ENCODE data around the gene SLC4A5.

SLC4A5 gene

GRCh38 chr2:74384051-74384450 lies 40.8 kb upstream of the SLC4A5 start:
- Histone ChIP-seq H2AFZ (ENCODE audit: low read length) (no peak overlapping the region), H3K4me1 (ENCODE audit: control insufficient read depth in 2 of 2, insufficient read depth in 1 of 2, low read depth in 1 of 2, low read length in 2 of 2) (peaks cover 14 to 16% of the 10 kb centered on the region in 2 donors), H2BK12ac (ENCODE audit: low read length) (no peak overlapping the region), H3K27ac (replicated peaks; ENCODE audit: low read length) (no peak overlapping the region), H2BK15ac (ENCODE audit: low read length) (no peak overlapping the region), H2BK120ac (ENCODE audit: low read depth, low read length) (no peak overlapping the region), H3K9ac (ENCODE audit: low read depth, low read length, poor library complexity) (no peak overlapping the region), H2AK5ac (ENCODE audit: low read depth, low read length) (no peak overlapping the region), H3K18ac (ENCODE audit: low read length) (no peak overlapping the region), H3K27me3 (ENCODE audit: control insufficient read depth in 3 of 3, insufficient read depth in 3 of 3, low read depth in 1 of 3, low read length in 3 of 3) (no peaks in the 10 kb centered on the region), H4K8ac (ENCODE audit: low read depth, low read length) (no peak overlapping the region), H3K4me3 (ENCODE audit: low read length in 2 of 2) (no peak overlapping the region), H3K4ac (ENCODE audit: low read length) (no peak overlapping the region), H3K9me3 (replicated peaks in 1 of 2; ENCODE audit: control insufficient read depth in 2 of 2, insufficient read depth in 1 of 2, low read depth in 1 of 2, low read length in 2 of 2) (no peaks in the 10 kb centered on the region), H3K36me3 (replicated peaks in 1 of 2; ENCODE audit: control insufficient read depth in 2 of 2, insufficient read depth in 2 of 2, low read length in 2 of 2) (peaks cover 8 to 30% of the 10 kb centered on the region in 2 donors), H3K14ac (ENCODE audit: low read length) (no peak overlapping the region), H3K23ac (ENCODE audit: low read depth, low read length, poor library complexity) (no peak overlapping the region), H4K91ac (ENCODE audit: low read depth, low read length, poor library complexity) (no peak overlapping the region), H3K79me1 (ENCODE audit: low read depth, low read length) (peaks cover 8% of the 10 kb centered on the region), H2BK5ac (ENCODE audit: low read length) (no peak overlapping the region), H3K4me2 (ENCODE audit: insufficient read depth, low read length, poor library complexity, severe bottlenecking) (no peak overlapping the region)
- DNase-seq (ENCODE audit: low spot score), result no peak
- WGBS, 2 donors (ENCODE audit: extremely low coverage in 2 of 2, insufficient read length in 2 of 2, insufficient replicate concordance in 1 of 2), result no CpG with 5 or more reads among the region's 3 CpGs

- Histone ChIP-seq H3K27me3 (ENCODE audit: control insufficient read depth in 3 of 3, insufficient read depth in 3 of 3, low read depth in 1 of 3, low read length in 3 of 3) (no peaks in the 10 kb centered on the region), H3K4me2 (ENCODE audit: insufficient read depth, low read length, poor library complexity, severe bottlenecking) (no peak overlapping the region), H4K8ac (ENCODE audit: low read depth, low read length) (no peak overlapping the region), H3K14ac (ENCODE audit: low read length) (no peak overlapping the region), H2BK120ac (ENCODE audit: low read depth, low read length) (no peak overlapping the region), H3K27ac (replicated peaks; ENCODE audit: low read length) (no peak overlapping the region), H2BK15ac (ENCODE audit: low read length) (no peak overlapping the region), H3K9me3 (replicated peaks in 1 of 2; ENCODE audit: control insufficient read depth in 2 of 2, insufficient read depth in 1 of 2, low read depth in 1 of 2, low read length in 2 of 2) (no peaks in the 10 kb centered on the region), H3K79me1 (ENCODE audit: low read depth, low read length) (peaks cover 11% of the 10 kb centered on the region), H4K91ac (ENCODE audit: low read depth, low read length, poor library complexity) (no peak overlapping the region), H2AK5ac (ENCODE audit: low read depth, low read length) (no peak overlapping the region), H3K36me3 (replicated peaks in 1 of 2; ENCODE audit: control insufficient read depth in 2 of 2, insufficient read depth in 2 of 2, low read length in 2 of 2) (peaks cover 8 to 25% of the 10 kb centered on the region in 2 donors), H3K4me1 (ENCODE audit: control insufficient read depth in 2 of 2, insufficient read depth in 1 of 2, low read depth in 1 of 2, low read length in 2 of 2) (peaks cover 14 to 16% of the 10 kb centered on the region in 2 donors), H3K18ac (ENCODE audit: low read length) (no peak overlapping the region), H3K4ac (ENCODE audit: low read length) (no peak overlapping the region), H2BK5ac (ENCODE audit: low read length) (no peak overlapping the region), H3K23ac (ENCODE audit: low read depth, low read length, poor library complexity) (no peak overlapping the region), H3K9ac (ENCODE audit: low read depth, low read length, poor library complexity) (no peak overlapping the region), H3K4me3 (ENCODE audit: low read length in 2 of 2) (no peak overlapping the region), H2BK12ac (ENCODE audit: low read length) (no peak overlapping the region), H2AFZ (ENCODE audit: low read length) (no peak overlapping the region)
- WGBS, 2 donors (ENCODE audit: extremely low coverage in 2 of 2, insufficient read length in 2 of 2, insufficient replicate concordance in 1 of 2), result no CpG with 5 or more reads among the region's 1 CpG
- DNase-seq (ENCODE audit: low spot score), result no peak
These were observed 40.0 kb upstream of the SLC4A5 start for GRCh38 chr2:74383254-74383653.

GRCh38 chr2:74381751-74382150 lies 38.5 kb upstream of the SLC4A5 start:
- H2BK120ac ChIP-seq (ENCODE audit: low read depth, low read length), result no peak overlapping the region
- H2AFZ ChIP-seq (ENCODE audit: low read length), result no peak overlapping the region
- H2BK5ac ChIP-seq (ENCODE audit: low read length), result no peak overlapping the region
- no peaks in the 10 kb centered on the region for H3K9me3 ChIP-seq (replicated peaks in 1 of 2; ENCODE audit: control insufficient read depth in 2 of 2, insufficient read depth in 1 of 2, low read depth in 1 of 2, low read length in 2 of 2)
- H3K18ac ChIP-seq (ENCODE audit: low read length), result no peak overlapping the region
- no peak for DNase-seq (ENCODE audit: low spot score)
- no peak overlapping the region for H4K91ac ChIP-seq (ENCODE audit: low read depth, low read length, poor library complexity)
- H3K14ac ChIP-seq (ENCODE audit: low read length), result no peak overlapping the region
- H3K23ac ChIP-seq (ENCODE audit: low read depth, low read length, poor library complexity), result no peak overlapping the region
- H3K4me2 ChIP-seq (ENCODE audit: insufficient read depth, low read length, poor library complexity, severe bottlenecking), result no peak overlapping the region
- no peak overlapping the region for H3K4ac ChIP-seq (ENCODE audit: low read length)
- peaks cover 17 to 39% of the 10 kb centered on the region in 2 donors for H3K36me3 ChIP-seq (replicated peaks in 1 of 2; ENCODE audit: control insufficient read depth in 2 of 2, insufficient read depth in 2 of 2, low read length in 2 of 2)
- no CpG with 5 or more reads among the region's 3 CpGs for WGBS, 2 donors (ENCODE audit: extremely low coverage in 2 of 2, insufficient read length in 2 of 2, insufficient replicate concordance in 1 of 2)
- no peak overlapping the region for H2BK12ac ChIP-seq (ENCODE audit: low read length)
- H3K79me1 ChIP-seq (ENCODE audit: low read depth, low read length), result peaks cover 15% of the 10 kb centered on the region
- H2AK5ac ChIP-seq (ENCODE audit: low read depth, low read length), result no peak overlapping the region
- peaks cover 14 to 16% of the 10 kb centered on the region in 2 donors for H3K4me1 ChIP-seq (ENCODE audit: control insufficient read depth in 2 of 2, insufficient read depth in 1 of 2, low read depth in 1 of 2, low read length in 2 of 2)
- H3K9ac ChIP-seq (ENCODE audit: low read depth, low read length, poor library complexity), result no peak overlapping the region
- no peak overlapping the region for H2BK15ac ChIP-seq (ENCODE audit: low read length)
- H4K8ac ChIP-seq (ENCODE audit: low read depth, low read length), result no peak overlapping the region
- H3K27ac ChIP-seq (replicated peaks; ENCODE audit: low read length), result no peak overlapping the region
- H3K4me3 ChIP-seq (ENCODE audit: low read length in 2 of 2), result no peak overlapping the region
- H3K27me3 ChIP-seq (ENCODE audit: control insufficient read depth in 3 of 3, insufficient read depth in 3 of 3, low read depth in 1 of 3, low read length in 3 of 3), result no peaks in the 10 kb centered on the region

GRCh38 chr2:74379851-74380789 lies 36.9 kb upstream of the SLC4A5 start, which contains the start of gene DCTN1:
Gene DCTN1, minus strand, starts transcription at chr2:74380311. Its CDS starts 274 bp downstream, at chr2:74380037.
- H3K4me1 ChIP-seq (ENCODE audit: control insufficient read depth in 2 of 2, insufficient read depth in 1 of 2, low read depth in 1 of 2, low read length in 2 of 2), result peaks cover 11 to 14% of the 10 kb centered on the region in 2 donors
- H2BK15ac ChIP-seq (ENCODE audit: low read length), result no peak within 1 kb of the TSS
- H3K79me1 ChIP-seq (ENCODE audit: low read depth, low read length), result peaks cover 18% of the 10 kb centered on the region
- no peak within 1 kb of the TSS for H2BK120ac ChIP-seq (ENCODE audit: low read depth, low read length)
- peak within 1 kb of the TSS; percentile 65 for H3K4me2 ChIP-seq (ENCODE audit: insufficient read depth, low read length, poor library complexity, severe bottlenecking)
- peak within 1 kb of the TSS; percentile 49 for H2AK5ac ChIP-seq (ENCODE audit: low read depth, low read length)
- peak; percentile 46 for DNase-seq (ENCODE audit: low spot score)
- no peak within 1 kb of the TSS for H4K91ac ChIP-seq (ENCODE audit: low read depth, low read length, poor library complexity)
- peak within 1 kb of the TSS; percentile 16 for H3K18ac ChIP-seq (ENCODE audit: low read length)
- H3K23ac ChIP-seq (ENCODE audit: low read depth, low read length, poor library complexity), result no peak within 1 kb of the TSS
- no CpG with 5 or more reads among the region's 14 CpGs for WGBS, 2 donors (ENCODE audit: extremely low coverage in 2 of 2, insufficient read length in 2 of 2, insufficient replicate concordance in 1 of 2)
- H4K8ac ChIP-seq (ENCODE audit: low read depth, low read length), result no peak within 1 kb of the TSS
- H3K14ac ChIP-seq (ENCODE audit: low read length), result no peak within 1 kb of the TSS
- H2BK12ac ChIP-seq (ENCODE audit: low read length), result no peak within 1 kb of the TSS
- H3K27me3 ChIP-seq (ENCODE audit: control insufficient read depth in 3 of 3, insufficient read depth in 3 of 3, low read depth in 1 of 3, low read length in 3 of 3), result no peaks in the 10 kb centered on the region
- peak within 1 kb of the TSS; percentile 71 for H3K9ac ChIP-seq (ENCODE audit: low read depth, low read length, poor library complexity)
- no peak within 1 kb of the TSS for H3K27ac ChIP-seq (replicated peaks; ENCODE audit: low read length)
- no peak within 1 kb of the TSS for H2AFZ ChIP-seq (ENCODE audit: low read length)
- H3K4me3 ChIP-seq (ENCODE audit: low read length in 2 of 2), result peak within 1 kb of the TSS; percentile 29 to 66
- H3K36me3 ChIP-seq (replicated peaks in 1 of 2; ENCODE audit: control insufficient read depth in 2 of 2, insufficient read depth in 2 of 2, low read length in 2 of 2), result peaks cover 17 to 46% of the 10 kb centered on the region in 2 donors
- H2BK5ac ChIP-seq (ENCODE audit: low read length), result no peak within 1 kb of the TSS
- no peaks in the 10 kb centered on the region for H3K9me3 ChIP-seq (replicated peaks in 1 of 2; ENCODE audit: control insufficient read depth in 2 of 2, insufficient read depth in 1 of 2, low read depth in 1 of 2, low read length in 2 of 2)
- no peak within 1 kb of the TSS for H3K4ac ChIP-seq (ENCODE audit: low read length)
